Stimulated activated CD8-positive, alpha-beta memory T cell treated with anti-CD3 and anti-CD28 coated beads, Interleukin-2, amount 100 ng/mL, for 1 hour (primary cell): ENCODE data around the gene CACNA1F.

Experiments
- DNase-seq, 2 donors: peaks; one replicate each; pipeline ENCODE4 v3.0.0-alpha.2; 2020; ENCODE audit warnings: low read depth in 2 of 2

Gene CACNA1F

DNA sequence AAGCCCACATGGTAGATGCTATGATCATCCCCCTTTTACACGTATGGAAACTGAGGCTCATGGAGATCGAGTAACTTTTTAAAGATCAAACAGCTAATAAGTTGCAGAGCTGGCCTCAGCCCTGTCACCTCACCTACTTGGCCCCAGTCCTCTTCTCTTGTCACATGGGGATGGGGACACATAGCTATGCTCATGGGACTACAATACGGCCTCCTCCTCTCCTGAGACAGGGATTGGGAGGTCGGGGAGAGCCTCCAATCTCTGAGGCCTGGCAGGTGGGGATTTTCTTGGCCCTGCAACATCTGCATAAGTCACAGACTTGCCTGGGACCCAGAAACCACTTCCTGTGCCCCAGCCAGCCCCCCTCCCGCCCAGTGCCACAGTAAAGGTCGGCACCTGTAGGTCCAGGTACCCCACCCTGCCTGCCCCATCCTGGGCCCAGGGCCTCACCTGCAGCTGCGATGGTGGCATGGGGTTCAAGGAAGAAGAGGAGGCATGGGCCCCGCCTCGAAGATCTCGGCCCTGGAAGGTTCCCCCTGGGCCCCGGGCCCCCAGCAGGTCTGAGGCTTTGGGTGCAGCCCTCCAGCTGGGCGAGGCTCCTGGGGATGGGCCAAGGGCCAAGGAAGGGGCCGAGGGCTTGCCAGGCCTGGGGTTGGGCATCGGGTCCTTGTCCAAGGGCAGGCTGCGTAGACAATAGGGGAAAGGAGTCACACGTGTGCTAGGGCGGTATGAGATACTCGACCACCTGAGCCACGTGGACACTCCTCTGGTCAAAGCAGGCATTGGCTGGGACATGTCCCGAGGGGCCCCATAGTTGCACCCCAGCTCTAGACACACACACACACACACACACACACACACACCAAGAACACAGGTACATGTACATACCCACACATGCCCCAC is 25.0 kb upstream of the CACNA1F start:
- no peak for DNase-seq

DNA sequence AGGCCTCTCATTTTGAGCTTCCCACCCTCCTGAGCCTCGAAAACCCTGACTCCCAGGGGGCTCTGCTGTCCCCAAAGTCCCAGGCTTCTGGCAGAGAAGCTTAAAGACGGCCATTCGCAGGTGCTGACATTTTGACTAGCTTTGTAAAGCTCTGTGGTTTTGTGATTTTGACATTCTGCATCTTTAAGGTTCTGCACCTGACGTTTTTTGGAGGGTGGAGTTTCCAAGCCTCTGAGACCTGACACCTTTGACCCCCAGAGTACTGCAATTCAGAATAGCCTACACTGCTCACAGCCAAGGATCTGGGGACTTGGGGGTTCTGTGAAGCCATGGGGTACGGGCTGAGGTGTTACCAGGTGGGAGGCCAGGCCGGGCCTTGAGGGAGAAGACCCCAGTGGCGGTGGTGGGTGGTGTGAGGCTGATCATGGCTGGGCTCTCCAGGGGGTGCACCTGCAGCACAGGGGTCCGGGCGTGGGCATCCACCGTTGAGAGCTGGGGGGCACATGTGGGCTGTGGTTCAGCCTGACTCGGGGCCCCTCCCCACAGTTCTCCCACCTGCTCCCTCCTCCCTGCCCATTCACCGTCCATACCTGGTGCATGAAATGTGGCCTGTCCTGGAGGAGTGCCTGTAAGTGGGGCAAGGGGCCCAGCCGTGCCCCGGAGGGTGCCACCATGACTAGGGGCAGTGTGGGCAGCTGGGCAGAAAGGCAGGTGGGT is 24.1 kb upstream of the CACNA1F start:
- no peak for DNase-seq

DNA sequence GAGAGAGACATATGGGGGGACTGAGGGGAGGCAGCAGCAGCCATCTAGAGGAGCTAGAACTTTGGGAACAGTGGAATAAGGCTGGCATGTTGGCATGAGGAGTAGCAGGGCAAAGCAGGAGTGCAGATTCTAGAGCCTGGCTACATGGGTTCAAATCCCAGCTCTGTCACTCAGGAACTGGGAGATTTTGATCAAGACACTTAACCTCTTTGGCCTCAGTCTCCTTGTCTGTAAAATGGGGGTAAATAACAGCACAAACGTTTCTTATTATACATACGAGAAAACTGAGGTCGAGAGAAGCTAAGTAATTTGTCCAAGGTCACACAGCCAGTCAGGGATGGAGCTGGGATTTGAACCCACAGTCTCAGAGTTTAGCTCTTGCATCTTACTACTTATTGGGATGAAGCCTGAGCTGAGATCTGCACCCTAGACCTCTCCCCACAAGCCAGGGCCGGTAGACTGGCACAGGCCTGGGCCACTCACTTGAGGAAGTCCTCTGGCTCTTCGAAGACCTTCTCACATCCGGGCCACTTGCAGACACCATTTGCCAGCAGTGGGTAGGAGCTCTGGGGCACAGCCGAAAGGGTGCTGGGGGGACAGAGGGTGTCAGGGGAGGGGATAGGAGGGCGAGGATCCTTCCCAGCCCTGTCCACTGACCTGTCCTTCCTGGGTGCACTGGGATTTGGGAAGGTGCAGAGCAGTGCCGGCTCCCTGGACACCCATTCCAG is 23.3 kb upstream of the CACNA1F start:
- no peak for DNase-seq

DNA sequence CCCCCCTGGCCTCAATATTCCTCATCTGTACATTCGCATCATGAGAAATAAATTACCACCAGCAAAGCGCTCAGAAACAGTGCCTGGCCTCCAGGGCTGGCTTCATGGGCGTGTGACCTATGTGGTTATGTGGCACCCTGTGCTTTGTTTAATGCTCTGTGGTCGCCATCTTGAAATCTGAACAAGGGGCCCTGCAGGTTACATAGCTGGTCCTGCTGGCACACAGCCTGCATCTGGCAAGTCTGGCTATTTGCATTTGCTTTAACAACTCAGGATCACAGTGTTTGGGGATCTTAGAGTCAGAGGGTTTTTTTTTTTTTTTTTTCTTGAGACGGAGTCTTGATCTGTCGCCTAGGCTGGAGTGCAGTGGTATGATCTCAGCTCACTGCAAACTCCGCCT is 21.5 kb upstream of the CACNA1F start:
- DNase-seq = no peak

DNA sequence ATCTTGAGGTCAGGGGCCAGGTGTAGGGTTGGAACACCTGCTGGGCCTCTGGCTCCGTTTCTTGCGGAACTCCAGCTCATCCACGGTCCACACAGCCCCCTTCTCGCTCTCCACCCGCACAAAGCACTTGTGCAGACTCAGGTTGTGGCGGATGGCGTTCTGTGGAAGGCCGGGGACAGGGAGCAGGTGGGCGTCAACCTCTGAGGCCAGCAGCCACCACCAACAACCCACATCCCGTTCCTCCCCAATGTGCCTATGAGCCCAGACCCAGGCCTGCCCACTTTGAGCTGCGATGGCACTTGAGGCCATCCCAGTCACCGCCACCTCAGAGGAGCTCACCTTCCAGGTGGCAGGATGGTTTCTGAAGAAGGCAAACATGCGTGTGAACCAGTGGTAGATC is 18.2 kb upstream of the CACNA1F start:
- no peak for DNase-seq

DNA sequence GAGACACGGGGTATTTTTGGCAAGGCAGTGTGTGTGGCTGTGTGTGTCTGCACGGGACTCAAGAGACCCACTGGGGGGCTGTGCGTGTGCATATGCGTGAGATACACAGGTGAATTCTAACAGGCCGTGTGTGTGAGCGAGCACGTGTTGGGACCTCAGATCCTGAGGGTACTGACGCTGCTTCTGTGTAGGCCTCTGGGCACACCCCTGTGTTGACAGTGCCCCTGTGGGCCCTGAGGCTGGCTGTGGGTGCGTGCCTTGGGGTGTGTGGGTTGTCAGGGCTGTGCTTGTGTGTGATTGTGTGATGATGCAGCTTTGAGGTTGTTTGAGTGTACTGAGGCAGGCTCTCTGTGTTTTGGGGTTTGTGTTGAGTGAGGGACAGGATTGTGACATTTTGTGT is 17.4 kb upstream of the CACNA1F start:
- no peak for DNase-seq

DNA sequence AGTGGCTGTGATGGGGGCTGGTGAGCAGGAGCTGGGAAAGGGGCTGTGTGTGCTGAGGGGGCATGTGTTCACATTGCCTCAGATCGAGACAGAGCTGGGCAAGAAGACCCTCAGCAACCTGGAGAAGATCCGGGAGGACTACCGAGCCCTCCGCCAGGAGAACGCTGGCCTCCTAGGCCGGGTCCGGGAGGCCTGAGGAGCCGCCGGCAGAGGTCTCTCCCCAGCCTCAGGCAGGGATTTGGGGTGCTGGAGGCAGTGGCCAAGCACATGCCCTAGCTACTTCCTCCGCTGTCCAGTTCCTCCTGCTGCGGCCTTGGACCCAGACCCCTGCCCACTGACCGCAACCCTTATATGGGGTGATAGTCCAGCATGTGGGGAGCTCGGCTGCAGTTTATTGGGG is 16.9 kb upstream of the CACNA1F start:
- DNase-seq = no peak

DNA sequence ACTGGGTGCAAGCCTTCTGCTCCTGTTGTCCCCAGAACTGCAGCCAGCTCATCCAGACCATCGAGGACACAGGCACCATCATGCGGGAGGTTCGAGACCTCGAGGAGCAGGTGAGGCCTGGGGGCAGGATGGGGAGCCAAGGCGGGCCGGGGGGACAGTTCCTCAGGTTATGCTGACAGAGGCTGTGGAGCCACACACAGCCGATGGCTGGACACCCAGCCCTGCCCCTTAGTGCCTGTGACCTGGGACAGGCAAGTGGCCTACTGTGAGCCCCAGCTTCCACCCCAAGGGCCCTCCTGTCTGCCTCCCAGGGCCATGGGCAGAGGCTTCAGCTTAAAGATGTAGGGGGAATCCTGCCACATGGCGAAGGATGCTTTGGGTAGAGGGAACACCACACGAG is 16.5 kb upstream of the CACNA1F start:
- DNase-seq = no peak

DNA sequence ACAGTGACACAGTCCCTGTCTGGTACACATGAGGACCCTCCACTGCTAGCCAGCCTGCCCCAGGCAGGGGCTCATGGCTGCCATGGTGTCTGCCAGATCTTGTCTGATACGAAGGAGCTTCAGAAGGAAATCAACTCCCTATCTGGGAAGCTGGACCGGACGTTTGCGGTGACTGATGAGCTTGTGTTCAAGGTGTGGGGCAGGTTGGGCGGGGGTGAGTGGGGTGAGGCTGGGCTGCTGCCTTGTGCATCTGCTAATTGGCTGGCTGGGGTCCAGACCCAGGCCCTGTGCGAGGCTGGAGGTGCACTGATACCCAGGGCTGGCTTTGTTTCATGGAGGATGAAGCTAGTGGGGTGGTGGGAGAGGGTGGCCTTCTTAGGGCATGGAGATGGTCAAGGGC is 15.9 kb upstream of the CACNA1F start:
- no peak for DNase-seq

DNA sequence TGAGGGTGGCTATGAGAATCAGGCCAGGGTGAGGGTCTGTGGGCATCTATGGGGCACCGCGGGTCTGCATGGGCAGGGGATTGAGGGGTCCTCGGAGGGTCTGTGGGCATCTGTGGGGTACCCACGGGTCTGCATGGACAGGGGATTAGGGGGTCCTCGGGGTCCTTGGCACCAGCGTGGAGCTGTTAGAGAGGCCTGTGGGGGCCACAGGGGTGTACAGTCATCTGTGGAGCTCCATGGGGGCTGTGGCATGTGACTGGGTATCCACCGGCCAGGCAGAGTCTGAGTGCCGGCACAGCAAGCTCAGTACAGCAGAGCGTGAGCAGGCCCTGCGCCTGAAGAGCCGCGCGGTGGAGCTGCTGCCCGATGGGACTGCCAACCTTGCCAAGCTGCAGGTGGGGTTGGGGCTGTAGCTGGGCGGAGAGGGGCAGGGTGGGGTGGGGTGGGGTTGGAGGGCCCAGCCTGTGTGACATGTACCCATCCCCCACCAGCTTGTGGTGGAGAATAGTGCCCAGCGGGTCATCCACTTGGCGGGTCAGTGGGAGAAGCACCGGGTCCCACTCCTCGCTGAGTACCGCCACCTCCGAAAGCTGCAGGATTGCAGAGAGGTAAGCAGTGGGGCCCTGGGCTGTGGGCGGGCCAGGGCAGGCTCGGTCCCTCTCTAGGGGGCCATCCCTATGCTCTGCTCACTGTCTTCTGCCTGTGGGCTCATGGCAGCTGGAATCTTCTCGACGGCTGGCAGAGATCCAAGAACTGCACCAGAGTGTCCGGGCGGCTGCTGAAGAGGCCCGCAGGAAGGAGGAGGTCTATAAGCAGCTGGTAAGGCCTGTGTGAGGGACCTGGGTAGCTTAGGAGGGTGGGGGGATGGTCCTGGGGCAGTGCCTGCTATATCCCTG is 15.0 kb upstream of the CACNA1F start:
- no peak for DNase-seq

DNA sequence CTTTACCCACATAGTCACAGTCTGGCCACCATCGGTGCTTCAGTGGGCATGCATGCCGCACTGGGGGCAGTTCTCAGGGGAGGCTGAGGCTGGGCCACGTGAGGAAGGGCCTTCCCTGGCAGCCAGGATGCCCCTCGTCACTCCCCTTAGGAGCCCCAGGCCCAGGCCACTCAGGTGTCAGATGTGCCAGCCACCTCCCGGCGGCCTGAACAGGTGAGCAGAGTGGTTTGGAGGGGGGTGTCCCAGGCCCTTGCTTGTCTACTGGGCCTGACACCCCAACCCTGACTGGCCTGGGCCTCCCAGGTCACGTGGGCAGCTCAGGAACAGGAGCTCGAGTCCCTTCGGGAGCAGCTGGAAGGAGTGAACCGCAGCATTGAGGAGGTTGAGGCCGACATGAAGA is 14.2 kb upstream of the CACNA1F start:
- no peak for DNase-seq

DNA sequence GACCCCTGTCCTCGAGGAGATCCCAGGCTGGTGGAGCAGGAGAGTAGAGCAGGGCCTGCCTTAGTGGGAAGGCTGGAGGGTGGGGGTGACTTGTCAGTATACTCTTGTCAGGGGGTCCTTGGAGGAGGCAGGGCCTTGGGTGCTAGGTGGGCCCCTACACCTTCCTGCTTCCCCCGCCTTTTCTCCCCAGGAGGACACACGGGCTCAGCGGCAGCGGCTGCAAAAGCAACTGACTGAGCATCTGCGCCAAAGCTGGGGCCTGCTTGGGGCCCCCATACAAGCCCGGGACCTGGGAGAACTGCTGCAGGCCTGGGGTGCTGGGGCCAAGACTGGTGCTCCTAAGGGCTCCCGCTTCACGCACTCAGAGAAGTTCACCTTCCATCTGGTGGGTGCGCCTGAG is 13.4 kb upstream of the CACNA1F start:
- DNase-seq = no peak

DNA sequence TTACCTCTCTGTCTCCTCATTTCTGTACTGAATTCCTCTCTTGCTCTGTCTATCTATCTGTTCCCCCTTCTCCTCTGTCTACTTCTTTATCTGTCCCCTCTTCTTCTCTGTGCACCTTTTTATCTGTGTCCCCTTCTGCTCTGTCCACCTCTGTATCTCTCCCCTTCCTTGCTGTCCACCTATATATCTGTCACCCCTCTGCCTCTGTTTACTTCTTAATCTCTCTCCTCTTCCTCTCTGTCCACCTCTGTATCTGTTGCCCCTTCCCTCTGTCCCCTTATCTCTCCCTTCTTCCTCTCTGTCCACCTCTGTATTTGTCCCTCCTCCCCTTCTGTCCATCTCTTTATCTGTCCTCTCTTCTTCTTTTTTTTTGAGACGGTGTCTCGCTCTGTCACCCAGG is 11.1 kb upstream of the CACNA1F start:
- DNase-seq = no peak

DNA sequence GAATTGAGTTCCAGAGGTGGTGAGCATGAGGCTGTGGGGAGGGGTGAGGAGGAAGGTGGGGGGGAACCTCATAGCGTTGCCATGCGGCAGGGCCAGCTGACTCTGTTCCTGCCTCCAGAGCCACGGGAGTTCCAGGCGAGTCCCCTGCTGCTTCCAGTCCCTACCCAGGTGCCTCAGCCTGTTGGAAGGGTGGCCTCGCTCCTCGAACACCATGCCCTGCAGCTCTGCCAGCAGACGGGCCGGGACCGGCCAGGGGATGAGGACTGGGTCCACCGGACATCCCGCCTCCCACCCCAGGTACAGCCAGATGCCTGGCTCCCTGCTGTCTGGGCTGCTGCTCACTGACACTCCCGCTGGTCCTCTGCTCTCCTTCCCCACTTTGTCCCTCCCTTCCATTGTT is 10.0 kb upstream of the CACNA1F start:
- DNase-seq = no peak

DNA sequence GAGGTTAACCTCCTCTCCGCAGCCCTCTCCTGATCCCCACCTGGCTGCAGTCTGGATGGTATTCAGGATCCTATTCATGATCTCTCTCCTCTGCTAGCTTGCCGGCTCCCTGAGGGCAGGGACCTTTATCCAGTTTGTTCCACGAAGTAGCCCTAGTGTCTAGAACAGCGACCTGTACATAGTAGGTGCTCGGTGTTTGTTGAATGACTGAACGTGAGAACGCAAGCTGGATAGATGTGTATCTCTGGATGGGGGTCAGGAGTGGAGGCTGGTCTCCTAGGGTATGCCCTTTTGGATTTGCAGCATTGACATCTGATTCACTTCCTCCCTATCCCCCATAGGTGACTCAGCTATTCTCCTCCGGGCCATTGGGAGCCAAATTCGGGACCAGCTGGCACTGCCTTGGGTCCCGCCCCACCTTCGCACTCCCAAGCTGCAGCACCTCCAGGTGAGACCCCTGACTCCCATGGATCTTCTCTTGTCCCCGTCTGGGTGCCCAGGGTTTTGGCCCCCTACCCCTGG is 9.5 kb upstream of the CACNA1F start:
- no peak for DNase-seq

DNA sequence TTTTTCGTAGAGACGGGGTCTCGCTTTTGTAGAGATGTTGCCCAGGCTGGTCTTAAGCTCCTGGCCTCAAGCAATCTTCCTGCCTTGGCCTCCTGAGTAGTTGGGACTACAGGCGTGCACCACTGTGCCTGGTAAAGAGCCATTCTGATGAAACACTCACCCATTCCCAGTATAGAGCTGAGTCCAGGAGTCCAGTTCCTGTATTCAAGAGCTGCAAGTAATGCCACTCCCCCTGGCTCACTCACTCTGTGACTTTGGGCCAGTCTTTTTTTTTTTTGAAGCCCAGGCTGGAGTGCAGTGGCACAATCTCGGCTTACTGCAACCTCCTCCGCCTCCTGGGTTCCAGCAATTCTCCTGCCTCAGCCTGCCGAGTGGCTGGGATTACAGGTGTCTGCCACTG is 5.6 kb upstream of the CACNA1F start:
- DNase-seq = no peak

DNA sequence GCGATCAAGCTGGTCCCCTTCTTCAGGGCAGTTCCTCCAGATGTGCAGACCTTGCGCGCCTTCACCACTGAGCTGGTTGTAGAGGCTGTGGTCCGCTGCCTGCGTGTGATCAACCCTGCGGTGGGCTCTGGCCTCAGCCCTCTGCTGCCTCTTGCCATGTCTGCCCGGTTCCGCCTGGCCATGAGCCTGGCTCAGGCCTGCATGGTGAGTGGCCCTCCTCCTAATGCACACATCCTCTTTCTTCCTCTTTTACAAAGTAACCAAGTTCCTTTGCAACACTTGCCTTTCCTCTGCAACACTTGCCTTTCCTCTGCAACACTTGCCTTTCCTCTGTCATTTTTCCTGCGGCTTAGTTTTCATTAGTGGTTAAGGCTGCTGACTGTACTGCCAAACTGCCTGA is 3.9 kb upstream of the CACNA1F start:
- DNase-seq = no peak

DNA sequence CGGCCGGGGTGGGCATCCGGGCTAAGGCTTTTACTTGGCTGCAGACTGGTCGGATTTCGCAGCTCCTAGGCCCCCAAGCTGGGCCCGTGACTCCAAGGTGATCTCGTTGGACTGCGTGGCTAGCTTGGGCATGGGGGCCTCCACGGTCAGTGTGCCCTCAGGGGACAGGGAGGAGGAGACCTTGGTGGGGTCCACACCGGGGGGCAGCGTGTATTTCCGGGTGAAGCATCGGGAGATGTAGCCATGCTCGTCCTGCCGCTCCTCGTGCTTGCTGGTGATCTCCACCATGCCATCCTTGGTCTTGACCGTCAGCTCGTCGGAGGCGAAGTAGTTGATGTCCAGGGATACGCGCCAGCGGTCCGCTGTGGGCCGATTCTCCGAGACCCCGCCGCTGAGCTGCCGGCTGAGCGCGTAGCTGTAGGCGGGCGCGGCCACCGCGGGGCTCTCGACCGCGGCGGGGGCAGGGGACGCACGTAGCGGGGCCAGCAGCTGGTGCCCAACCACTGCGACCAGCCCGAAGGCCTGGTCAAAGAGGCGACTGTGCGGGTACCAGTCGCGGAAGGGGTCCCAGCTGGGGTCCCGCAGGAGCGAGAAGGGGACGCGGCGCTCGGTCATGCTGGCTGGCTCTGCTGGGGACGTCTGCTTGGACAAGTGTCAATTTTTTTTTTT is 881 bp upstream of the CACNA1F start:
- DNase-seq = no peak

DNA sequence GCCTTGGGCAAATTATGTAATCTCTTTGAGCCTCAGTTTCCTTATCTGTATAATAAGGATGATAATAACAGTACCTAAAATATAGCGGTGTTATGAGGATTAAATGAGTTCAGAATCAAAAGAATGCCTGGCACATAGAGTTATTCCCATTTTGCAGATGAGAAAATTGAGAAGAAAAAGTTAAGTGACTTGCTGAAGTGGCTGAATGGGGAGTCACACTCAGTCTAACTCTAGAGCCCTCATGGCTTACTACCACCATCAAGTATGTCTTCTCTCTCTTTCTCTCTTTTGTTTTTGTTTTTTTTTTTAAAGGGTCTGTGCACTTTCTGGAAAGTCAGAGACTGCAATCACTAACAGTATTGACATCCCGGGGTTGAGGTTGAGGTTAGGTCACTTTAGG is 615 bp downstream of the CACNA1F start:
- DNase-seq = no peak

DNA sequence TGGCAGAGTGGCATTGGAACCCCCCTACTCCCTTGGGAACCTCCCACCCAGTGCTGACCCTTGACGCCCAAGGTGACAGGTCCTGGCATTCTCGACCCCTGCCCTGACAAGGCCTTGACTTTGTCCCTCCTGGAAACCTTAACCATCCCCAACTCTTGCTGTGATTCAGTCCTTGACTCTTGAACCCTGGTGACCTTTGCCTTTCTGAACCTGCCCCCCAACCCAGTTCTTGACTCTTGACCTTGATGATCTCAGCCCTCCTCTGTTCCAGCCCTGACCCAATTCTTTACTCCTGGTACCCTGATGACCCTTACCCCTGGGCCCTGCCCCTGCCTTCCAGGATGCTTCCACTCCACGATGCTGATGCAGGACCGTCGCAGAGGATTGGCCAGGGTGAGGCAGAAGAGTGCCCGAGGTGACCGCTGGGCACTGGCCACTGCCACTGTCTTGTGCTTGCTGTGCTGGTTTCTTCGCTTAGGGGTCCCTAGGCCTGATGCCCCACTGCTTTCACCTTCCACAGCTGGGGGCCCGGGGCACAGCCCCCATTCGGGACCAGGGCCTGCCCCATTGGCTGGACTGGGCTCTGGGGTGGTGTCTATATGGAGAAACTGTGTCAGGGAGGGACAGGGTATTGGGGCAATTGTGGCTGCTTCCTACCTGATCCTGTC is 1.7 kb downstream of the CACNA1F start:
- DNase-seq = no peak
